Adrenal gland (tissue), 5 donors: ENCODE results near the gene RAB43.

Source experiments
- POLR2A ChIP-seq, 2 donors: fragments of 450-650 bp; IDR thresholded peaks; one replicate each; pipeline ENCODE4 v1.6.1; 2017; ENCODE audit warnings: antibody characterized with exemption in 2 of 2, mild to moderate bottlenecking in 2 of 2, moderate library complexity in 1 of 2
- TF ChIP-seq, protein P1 (sequence below), 6 experiments: fragments of 450-650 bp in 4 of 6; fragments of 200-600 bp in 2 of 6; sonication (generic) in 1 of 6; IDR thresholded peaks; 1 replicate in 5 of 6; 2 replicates in 1 of 6; pipeline versions ENCODE4 v1.5.1 to v1.8.0; 2016 to 2021; ENCODE audit warnings: antibody characterized with exemption in 6 of 6, mild to moderate bottlenecking in 2 of 6, moderate library complexity in 1 of 6
- donor health status: DM: no; HTN: no; CAD: no.

DNA sequence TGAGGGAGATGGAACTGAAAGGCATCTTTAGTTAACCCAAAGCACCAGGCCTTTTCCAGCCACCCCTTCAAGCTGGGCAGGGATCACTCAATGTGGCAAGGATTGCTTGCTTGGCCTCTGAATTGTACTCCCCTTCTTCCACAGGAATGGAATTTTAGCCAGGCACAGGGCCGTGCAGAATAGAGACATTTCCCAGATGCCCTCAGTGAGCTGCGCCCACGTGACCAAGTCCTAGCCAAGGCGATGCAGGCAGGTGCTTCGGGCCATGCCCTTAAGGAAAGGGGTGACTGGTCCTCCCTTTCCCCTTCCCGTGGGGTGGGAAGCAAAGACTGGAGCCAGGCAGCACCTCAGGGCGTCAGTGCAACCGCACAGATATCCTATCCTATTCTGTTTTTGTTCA lies 43.1 kb downstream of the RAB43 start:
- TF ChIP-seq, protein P1, sequence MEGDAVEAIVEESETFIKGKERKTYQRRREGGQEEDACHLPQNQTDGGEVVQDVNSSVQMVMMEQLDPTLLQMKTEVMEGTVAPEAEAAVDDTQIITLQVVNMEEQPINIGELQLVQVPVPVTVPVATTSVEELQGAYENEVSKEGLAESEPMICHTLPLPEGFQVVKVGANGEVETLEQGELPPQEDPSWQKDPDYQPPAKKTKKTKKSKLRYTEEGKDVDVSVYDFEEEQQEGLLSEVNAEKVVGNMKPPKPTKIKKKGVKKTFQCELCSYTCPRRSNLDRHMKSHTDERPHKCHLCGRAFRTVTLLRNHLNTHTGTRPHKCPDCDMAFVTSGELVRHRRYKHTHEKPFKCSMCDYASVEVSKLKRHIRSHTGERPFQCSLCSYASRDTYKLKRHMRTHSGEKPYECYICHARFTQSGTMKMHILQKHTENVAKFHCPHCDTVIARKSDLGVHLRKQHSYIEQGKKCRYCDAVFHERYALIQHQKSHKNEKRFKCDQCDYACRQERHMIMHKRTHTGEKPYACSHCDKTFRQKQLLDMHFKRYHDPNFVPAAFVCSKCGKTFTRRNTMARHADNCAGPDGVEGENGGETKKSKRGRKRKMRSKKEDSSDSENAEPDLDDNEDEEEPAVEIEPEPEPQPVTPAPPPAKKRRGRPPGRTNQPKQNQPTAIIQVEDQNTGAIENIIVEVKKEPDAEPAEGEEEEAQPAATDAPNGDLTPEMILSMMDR (IDR thresholded peaks at IDR 0.05) = no peak
- no peak for TF ChIP-seq POLR2A (IDR thresholded peaks at IDR 0.05)
